WI38 (cell line): ENCODE measurements around the gene ORC4.
A peak's percentile ranks its signal among the peaks of the same experiment; 100 is the strongest.
"Not testable (repeated sequence)": the region's sequence is repeated elsewhere in the genome, so short reads cannot be mapped to it uniquely, and the experiment has no call there.

Experiments used
- H3K4me3 ChIP-seq: 2 replicates; pipeline ENCODE4 v1.5.1; 2011; ENCODE audit warnings: low read depth, mild to moderate bottlenecking, control low read depth, low read length
- TF ChIP-seq, protein P1 (sequence below): IDR thresholded peaks from 2 replicates; pipeline ENCODE4 v1.5.1; 2012; ENCODE audit warnings: low read depth, mild to moderate bottlenecking, control low read depth, low read length

ORC4 gene

DNA sequence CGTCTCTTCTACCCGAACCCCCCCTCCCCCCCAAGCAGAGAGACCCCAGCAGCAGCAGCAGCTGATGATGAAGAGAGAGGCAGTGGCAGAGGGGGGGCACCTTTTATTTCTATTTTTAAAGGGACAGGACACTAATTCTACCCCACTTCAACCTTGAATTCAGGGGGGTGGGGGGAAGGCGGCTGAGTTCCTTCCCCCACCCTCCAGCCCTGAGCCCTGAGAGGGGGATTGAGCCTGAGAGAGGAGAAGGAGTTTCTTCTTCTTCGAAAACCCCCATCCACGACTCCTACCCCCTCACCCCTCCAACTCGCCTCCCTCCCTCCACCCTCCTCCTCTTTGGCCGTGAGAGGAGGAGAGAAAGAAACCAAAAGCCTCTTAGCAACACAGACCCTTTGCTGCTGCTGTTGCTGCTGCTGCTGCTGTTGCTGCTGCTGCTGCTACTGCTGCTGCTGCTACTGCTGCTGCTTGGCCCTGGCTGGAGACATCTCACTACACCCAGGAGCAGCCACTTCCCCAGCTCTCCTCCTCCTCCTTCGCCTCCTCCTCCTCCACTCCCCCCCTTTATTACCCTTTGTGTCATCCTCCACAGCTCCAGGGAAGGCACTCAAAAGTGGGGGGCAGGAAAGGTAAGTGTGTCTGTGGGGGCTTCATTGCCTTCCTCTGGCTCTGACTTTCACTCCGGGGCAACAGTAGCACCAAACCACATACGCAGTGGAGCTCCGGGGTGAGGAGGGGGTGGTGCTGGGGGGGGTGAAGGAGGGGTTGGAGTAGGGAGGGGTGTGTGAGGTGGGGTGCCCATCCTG, 723 bp upstream of the ORC4 start, which contains the start of gene MBD5:
TSS of gene MBD5 (plus strand) at position 33 of the 803 bp plus-strand sequence.
- TF ChIP-seq, protein P1, sequence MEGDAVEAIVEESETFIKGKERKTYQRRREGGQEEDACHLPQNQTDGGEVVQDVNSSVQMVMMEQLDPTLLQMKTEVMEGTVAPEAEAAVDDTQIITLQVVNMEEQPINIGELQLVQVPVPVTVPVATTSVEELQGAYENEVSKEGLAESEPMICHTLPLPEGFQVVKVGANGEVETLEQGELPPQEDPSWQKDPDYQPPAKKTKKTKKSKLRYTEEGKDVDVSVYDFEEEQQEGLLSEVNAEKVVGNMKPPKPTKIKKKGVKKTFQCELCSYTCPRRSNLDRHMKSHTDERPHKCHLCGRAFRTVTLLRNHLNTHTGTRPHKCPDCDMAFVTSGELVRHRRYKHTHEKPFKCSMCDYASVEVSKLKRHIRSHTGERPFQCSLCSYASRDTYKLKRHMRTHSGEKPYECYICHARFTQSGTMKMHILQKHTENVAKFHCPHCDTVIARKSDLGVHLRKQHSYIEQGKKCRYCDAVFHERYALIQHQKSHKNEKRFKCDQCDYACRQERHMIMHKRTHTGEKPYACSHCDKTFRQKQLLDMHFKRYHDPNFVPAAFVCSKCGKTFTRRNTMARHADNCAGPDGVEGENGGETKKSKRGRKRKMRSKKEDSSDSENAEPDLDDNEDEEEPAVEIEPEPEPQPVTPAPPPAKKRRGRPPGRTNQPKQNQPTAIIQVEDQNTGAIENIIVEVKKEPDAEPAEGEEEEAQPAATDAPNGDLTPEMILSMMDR: no peak
- H3K4me3 ChIP-seq: peak within 1 kb of the TSS; percentile 98

DNA sequence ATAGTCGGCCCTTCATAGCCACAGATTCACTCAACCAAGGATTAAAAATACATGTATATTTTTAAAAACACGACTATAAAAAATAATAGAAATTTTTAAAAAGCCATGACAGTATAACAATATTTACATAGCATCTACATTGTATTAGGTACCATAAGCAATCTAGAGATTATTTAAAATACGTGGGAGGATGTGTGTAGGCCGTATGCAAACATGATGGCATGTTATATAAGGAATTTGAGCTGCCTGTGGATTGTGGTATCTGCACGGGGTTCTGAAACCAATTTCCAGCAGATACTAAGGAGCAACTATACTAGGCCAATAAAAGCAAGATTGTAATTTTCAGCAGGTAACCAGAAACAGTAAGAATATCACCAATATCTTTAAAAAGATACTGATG, 5.9 kb downstream of the ORC4 start:
- no peak overlapping the region for H3K4me3 ChIP-seq
- TF ChIP-seq, protein P1: no peak

DNA sequence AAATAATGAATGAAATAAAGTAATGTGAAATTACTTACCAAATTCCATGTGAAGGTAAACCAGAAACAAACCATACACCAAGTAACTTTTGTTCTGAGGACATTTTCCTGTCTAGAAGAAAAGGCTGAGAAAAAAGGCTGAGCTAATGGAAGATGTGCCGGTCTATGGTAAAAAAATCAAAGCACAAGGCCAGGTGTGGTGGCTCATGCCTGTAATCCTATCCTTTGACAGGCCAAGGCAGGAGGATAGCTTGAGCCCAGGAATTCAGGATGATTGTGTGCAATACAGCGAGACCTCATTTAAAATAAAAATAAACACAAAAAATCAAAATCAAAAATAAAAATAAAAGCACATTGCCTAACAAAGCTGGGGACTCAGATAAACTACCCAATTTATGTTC, 6.7 kb downstream of the ORC4 start:
- TF ChIP-seq, protein P1: no peak
- no peak overlapping the region for H3K4me3 ChIP-seq

DNA sequence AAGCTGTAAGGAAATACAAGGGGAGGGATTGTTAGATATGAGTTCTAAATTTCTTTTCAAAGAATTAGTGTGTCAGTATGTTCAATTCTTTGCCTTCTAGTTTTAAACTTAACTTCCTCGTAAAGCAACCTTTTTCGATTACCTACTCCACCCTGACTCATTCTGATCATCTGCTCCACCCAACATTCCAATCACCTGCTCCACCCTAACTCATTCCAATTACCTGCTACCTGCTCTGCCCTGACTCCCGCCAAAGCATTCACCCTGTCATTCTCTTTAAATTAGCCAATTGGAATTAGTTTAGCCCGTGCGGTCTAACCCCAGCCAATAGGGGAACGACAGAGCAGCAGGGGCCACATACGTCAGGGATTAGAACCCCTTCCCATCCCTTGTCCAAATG, 12.1 kb downstream of the ORC4 start:
- H3K4me3 ChIP-seq: not testable (repeated sequence)

DNA sequence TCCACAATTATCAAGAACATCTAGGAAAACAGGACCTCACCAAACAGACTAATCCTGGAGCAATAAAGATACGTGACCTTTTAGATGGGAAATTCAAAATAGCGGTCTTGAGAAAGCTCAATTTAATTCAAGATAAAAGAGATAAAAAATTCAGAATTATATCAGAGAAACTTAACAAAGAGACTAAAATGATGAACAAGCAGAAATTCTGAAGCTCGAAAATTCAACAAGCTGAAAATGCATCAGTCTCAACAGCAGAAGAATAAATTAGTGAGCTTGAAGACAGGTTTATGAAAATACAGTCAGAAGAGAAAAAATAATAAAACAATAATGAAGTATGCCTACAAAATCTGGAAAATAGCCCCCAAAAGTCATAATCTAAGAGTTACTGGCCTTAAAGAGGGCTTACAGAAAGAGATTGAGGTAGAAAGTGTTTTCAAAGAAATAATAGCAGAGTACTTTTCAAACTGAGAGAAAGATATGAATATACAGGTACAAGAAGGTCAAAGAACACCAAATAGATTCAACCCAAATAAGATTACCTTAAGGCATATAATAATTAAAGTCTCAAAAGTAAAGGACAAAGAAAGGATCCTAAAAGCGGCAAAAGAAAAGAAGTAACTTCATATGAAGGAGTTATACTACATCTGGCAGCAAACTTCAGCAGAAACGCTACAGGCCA, 13.2 kb downstream of the ORC4 start:
- TF ChIP-seq, protein P1: no peak
- no peak overlapping the region for H3K4me3 ChIP-seq

DNA sequence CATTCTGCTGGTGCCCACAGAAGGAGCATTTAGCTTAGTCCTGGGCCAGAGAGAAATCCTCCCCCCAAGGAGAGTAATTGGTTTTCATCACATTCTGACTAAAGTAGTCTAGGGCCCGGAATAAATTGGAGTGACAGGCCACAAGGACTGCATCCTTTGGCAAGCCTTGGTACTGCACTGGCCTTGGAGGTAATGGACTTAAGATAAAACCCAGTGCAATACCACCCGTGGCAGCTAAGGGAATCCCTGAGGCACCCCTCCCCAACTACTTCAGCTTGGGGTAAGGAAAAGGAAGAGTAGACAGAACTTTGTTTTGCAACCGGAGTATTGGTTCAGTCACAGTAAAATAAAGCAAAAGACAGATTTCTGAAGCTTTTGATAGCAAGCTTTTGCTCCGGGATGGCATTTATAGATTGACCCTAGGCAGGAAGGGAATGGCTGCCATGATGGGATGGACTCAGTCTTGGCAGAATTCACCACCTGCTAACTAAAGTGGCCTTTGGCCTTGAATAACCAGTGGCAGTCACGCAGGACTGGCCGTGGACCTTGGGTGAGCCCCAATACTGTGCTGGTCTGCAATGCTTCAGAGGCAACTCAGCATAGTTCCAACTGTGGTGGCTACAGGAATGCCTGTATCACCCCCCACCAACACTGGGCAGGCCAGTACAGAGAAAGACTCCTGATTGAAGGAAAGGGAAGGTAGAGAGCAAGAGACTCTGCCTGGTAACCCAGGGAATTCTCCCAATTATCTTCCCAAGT, 14.1 kb downstream of the ORC4 start:
- no peak overlapping the region for H3K4me3 ChIP-seq
- TF ChIP-seq, protein P1: no peak

DNA sequence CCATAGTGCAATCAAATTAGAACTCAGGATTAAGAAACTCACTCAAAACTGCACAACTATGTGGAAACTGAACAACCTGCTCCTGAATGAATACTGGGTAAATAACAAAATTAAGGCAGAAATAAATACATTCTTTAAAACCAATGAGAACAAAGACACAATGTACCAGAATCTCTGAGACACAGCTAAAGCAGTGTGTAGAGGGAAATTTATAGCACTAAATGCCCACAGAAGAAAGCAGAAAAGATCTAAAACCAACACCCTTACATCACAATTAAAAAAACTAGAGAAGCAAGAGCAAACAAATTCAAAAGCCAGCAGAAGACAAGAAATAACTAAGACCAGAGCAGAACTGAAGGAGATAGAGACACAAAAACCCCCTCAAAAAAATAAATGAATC, 18.1 kb downstream of the ORC4 start:
- not testable (repeated sequence) for H3K4me3 ChIP-seq

DNA sequence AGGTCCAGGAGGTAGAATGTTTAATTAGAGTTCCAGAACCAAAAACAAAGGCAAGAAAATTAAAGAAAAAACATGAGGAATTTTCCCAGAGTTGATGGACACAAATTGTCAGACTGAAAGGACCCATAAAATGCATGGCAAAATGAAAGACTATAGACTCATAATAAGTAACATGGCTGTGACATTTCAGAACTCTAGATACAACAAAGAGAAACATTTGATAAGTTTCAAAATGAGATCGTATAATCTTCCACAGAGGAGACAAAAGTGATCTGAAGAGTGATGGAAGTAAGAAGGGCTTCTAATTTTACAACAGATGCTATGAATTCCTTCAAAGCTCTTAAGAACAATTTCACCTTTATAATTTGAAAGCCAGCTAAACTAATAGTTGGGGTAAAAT, 20.4 kb downstream of the ORC4 start:
- TF ChIP-seq, protein P1: no peak
- H3K4me3 ChIP-seq: no peak overlapping the region
